ENCODE results near the gene WNT9B. TPM values are rescaled to one million over a fixed set of nuclear protein-coding genes. Genes with fewer than 3 reads are reported as not detected.

Gene WNT9B, protein sequence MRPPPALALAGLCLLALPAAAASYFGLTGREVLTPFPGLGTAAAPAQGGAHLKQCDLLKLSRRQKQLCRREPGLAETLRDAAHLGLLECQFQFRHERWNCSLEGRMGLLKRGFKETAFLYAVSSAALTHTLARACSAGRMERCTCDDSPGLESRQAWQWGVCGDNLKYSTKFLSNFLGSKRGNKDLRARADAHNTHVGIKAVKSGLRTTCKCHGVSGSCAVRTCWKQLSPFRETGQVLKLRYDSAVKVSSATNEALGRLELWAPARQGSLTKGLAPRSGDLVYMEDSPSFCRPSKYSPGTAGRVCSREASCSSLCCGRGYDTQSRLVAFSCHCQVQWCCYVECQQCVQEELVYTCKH
- total RNA-seq = 1 to 10 TPM; 1.8 to 7.5 TPM
- long read RNA-seq, donor 1 = 0 reads
- long read RNA-seq, donor 2, partial matches to known transcripts = 0 of 5 reads
- long read RNA-seq, donor 2, other reads (novel, unspliced or antisense) = 1 of 5 reads

DNA sequence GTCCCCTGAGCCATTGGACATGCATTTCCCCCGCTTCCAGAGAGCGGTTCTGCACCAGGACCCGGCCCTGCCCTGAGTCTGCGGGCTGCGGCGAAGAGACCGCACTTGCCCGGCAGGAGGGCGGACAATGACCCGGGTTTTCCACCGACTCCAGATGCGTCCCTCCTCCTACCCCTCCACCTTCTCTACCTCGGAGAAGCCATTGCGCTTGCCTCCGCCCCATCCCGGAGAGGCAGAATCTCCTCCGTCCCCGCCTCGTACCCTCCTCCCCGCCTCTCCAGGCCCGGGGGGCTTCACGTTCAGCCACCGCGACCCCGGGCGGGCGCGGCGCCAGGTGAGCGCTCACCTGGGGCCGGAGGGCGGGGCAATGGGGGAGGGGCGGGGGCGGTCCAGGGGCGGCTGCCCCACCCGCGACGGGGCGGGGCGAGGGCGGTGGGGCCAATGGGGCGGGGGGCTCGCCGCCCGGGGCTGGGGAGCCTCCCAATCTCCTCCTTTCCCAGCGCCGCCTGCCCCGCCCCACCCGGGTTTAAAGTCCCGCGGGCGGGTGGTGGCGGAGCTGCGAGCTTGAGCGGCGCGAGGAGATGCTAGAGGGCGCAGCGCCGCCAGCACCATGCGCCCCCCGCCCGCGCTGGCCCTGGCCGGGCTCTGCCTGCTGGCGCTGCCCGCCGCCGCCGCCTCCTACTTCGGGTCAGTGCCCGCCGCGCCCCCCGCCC is at the start of gene WNT9B:
TSS of gene WNT9B (plus strand) at position 555 of the 713 bp plus-strand sequence. CDS start at position 611, 56 bp downstream.
- intact Hi-C loops (cut with DNase I) = no loop called here
- DNase-seq (ENCODE audit: low spot score) = no peak

DNA sequence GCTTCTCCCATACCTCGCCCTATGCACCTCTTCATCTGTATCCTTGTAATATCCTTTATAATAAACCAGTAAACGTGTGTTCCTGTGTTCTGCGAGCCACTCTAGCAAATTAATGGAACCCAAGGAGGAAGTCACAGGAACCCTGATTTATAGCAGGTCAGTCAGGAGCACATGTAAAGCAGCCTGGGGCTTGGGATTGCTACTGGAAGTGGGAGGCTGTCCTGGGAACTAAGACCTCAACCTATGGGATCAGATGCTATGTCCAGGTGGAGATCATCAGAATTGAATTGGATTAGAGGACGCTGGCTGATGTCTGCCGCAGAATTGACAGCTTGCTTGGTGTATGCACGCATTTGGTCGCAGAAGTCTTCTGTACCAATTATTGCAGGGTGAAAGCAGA is 48.6 kb upstream of the WNT9B start:
- intact Hi-C loops (cut with DNase I) = no loop called here
- no peak for DNase-seq (ENCODE audit: low spot score)

DNA sequence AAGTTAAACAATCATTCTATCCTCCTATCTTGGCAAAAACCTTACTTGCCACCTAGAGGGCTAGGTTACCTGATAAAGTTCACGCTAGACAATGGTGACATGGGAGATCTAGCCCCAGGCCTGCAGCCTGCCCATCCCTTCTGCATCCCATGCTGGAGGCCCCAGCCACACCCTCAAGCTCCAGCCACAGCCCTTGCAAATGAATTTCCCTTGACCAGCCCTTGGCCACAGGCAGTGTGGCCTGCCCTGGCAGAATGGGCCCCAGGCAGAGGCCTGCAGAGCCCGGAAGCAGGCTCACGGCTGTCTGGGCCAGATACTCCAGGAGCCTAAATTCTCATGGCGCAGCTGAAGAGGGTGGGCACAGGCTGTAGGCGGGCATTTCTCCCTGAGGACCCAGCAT is 47.8 kb upstream of the WNT9B start:
- no peak for DNase-seq (ENCODE audit: low spot score)
- intact Hi-C loops (cut with DNase I) = no loop called here

DNA sequence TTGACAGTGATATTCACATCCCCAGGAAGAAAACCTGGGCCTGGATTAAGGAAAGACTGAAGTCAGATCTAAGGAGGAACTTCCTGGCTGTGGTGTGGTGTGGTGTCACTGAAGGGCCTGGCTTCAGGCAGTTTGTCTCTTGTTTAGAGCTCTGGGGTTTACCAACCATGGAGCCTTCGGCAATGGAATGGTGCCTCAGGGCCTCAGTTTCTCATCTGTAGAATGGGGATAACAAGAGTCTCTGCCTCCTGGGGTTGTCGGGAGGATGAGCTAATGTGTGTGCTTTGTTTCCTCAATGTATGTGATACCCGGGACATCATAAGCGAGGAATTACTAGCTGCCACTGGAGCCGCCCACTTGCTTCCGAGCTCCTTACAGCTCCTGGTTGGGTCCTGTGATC is 45.6 kb upstream of the WNT9B start:
- intact Hi-C loops (cut with DNase I) = no loop called here
- no peak for DNase-seq (ENCODE audit: low spot score)

DNA sequence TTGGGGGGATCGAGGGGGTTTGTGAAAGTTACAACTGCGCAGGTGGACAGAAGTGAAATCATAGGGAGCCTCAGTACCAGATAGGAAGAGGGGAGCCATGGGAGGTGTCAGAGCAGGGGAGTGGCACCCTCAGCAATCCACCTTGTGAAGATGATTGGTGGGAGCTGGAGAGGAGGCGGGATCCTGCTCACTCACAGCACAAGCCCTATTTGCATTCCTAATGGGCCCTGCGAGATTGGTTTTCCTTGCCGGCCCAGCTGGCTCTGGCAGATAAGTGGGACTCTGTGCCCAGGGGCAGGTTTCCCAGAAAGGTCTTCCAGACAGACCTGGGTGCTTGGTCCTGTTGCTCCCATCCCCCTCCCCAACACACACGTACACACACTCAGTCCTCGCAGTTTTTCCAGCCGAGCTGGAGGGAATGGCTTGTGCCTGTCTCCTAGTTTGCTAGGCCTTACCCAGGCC is 42.2 kb upstream of the WNT9B start:
- intact Hi-C loops (cut with DNase I) = no loop called here
- no peak for DNase-seq (ENCODE audit: low spot score)

DNA sequence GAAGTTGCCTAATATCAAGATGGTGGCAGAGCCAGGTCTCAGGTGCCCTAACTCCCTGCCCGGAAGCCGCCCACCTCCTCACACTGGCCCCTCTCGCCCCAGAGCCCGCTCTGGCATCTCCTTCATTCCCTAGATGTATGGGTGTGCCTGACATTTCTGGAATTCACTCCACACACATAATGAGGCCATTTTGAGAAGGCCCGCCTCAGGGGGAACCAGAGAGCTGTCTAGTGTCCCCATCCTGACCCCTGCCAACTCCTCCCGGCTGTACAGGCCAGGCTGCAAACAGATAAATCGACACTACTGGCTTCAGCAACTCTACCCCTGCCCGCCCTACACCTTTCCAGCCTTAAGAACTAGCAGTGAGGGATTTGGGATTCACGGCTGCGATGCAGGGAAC is 40.5 kb upstream of the WNT9B start:
- no peak for DNase-seq (ENCODE audit: low spot score)
- intact Hi-C loops (cut with DNase I) = no loop called here

DNA sequence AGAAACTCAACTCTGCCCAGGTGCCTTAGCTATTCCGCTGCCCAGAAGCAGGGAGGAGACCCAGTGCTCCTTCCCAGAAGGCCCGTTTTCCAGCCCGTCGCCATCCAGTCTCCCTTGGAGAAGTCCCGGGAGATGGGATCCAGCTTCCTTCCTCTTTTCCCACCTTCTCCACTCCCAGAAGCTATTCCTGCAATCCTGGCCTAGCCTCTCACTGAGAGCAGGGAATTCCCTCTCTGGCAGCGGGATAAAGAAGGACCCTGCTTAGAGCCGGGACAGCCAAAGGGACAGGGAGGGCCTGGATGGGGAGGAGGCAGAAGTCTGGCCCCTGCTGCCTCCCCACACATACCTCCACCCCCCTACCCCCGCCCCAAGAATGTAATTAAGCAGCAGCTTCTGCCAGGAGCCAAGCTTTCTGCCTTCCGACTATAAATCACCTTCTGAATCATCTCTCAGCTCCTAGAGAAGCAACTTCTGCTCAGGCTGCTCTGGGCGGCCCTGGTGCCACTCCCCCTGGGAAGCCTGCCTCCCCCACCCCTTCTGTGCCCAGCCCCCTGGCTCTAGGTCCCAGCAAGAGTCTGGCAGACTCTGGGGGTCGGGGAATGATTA is 39.3 kb upstream of the WNT9B start:
- intact Hi-C loops (cut with DNase I) = no loop called here
- no peak for DNase-seq (ENCODE audit: low spot score)

DNA sequence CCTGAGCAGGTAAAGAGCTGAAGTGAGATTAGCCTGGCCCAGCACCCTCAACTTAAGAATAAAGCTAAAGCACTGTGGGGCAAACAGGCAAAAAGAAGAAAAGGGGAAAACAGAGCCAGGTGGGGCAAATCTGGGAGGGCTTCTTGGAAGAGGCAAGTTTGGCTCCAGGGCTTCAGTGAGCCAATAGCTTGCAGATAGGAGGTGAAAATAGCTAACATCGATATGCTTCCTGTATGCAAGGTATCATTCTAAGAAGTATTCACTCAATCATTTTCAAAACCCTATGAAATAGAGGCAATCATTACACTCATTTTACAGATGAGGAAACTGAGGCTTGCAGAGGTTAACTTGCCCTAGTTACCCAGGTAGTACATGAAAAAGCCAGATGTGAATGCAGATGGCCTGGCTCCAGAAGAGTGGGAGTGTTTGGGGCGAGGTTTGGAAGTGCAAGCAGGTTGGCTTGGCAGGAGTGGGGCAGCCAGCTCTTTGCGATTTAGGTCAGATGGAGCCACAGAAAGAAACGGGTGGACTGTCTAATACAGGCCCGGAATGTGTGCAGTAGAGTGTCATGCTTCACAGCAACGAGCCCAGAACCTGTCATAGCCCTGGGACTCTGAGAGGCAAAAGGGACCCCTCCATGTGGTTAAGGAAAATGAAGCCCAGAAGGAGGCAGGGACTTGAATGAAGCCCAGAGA is 38.6 kb upstream of the WNT9B start:
- intact Hi-C loops (cut with DNase I) = no loop called here
- no peak for DNase-seq (ENCODE audit: low spot score)

DNA sequence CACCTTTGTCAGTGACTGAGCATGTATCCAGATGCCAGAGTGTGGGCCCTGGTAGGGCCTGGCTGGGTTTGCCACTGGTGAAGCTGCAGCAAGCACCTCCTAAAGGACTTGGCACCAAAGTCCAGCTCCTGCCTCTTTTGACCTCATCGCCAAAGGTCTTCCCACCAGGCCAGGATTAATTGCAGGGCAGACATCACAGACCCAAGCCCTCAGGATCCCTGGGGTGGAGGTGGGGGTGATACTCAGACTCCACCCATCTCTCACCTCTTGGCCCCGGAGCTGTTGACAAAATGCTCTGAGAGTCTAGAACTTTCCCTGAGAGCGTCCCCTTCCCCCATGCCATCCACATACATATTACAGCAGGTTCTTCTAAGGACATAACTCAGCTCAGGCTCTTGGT is 37.5 kb upstream of the WNT9B start:
- no peak for DNase-seq (ENCODE audit: low spot score)
- intact Hi-C loops (cut with DNase I) = no loop called here

DNA sequence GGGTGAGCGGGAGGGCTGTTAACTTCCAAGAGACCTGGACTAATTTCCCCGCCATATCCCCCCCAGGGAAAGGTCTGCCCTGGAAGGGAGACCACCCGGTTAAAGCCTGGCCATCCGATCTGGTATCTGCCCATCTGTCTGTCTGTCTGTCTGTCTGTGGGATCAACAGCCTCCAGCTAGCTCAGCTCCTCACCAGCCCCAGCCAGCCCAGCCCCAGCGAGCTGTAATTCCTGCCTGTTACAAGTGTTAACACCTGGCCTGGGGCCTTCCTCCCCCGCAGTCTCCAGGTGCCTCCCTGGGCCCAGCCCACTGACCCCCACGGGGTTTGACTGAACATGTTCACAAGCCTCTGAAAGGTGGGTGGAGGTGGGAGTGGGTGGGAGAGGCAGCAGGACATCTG is 36.9 kb upstream of the WNT9B start:
- DNase-seq (ENCODE audit: low spot score) = no peak
- intact Hi-C loops (cut with DNase I) = no loop called here

DNA sequence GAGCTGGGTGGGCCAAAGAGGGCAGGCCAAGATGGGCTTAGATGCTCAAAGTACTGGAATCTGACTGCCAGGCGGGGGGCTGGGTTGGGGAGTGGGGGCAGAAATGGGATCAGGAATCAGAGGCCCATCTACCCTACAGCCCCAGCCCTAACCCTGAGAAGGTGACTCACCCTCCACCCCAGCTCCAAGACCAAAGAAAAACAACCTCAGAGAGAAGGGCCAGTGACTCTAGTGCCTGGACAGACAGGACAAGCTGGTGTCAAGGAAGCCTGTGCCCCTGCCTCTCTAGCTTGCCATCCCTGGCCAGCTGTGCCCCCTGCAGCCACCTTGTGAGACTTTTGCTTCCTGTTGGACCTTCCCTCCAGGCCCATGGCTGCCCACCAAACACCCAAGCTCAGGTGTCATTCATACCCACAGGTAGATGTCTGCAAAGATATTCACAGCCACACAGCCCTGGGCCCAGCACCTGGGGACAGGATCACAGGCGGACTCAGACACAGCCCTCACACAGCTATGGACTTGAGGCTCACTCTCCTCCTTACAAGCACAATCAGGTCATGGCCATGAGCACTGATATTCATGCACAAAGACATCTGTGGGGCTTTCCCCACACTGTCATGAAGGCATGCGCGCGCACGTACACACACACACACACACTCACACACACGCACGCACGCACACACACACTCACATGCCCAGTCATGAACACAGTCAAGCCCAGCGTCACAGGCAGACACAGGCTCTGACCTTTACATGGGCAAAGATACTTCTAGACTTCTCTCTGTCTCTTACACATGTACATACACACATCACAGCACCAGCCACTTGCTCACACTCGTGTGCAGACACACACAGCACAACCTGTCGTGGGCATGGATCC is 35.7 kb upstream of the WNT9B start:
- no peak for DNase-seq (ENCODE audit: low spot score)
- intact Hi-C loops (cut with DNase I) = no loop called here

DNA sequence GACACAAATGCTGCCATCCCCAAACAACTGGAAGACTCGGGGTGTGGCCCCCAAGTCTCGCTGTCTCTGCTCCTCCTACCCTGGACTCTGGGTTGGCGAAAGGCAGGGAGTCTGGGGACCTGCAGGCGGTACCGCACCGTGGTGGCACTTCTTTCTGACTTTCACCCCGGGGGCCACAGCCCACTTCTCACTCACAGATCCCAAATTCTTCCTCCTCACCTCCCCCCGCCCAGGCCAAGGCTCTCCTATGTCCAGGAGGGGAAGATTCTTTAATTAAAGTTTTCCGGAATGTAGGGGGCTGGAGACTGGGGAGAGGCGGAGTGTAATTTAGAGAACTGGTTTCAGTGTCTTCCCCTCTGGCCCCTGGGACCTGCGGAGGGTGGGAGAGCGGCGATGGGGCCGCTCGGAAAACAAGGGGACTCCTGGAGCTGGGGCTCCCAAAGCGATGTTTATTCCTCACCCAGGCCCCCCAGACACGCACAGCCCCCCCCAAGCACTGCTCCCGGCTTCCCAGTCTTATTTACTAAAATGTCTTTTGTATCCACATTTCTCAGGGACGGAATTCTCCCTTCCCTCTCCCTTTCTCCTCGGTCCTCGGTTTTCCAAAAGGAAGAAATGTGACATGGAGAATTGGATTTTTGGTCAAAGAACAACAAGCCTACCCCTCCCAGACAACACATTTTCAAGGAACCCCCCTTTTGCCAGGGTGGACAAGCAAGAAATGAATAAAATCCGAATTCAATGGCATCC is 34.1 kb upstream of the WNT9B start:
- no peak for DNase-seq (ENCODE audit: low spot score)
- intact Hi-C loops (cut with DNase I) = no loop called here

DNA sequence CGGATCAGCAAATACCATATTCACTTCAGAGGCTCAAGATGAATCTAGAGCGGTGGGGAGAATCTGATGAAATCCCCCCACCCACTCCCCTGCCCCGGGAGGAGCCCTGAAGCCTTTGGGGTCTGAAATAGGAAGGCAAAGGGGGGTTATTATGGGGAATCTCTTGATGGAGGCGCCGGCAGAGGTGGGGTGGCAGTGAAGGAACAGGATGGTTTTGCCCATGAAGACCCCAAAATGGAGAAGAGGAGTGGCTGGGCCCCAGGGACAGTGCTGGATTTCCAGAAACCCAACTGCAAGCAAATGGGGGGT is 33.5 kb upstream of the WNT9B start:
- DNase-seq (ENCODE audit: low spot score) = no peak
- intact Hi-C loops (cut with DNase I) = no loop called here

DNA sequence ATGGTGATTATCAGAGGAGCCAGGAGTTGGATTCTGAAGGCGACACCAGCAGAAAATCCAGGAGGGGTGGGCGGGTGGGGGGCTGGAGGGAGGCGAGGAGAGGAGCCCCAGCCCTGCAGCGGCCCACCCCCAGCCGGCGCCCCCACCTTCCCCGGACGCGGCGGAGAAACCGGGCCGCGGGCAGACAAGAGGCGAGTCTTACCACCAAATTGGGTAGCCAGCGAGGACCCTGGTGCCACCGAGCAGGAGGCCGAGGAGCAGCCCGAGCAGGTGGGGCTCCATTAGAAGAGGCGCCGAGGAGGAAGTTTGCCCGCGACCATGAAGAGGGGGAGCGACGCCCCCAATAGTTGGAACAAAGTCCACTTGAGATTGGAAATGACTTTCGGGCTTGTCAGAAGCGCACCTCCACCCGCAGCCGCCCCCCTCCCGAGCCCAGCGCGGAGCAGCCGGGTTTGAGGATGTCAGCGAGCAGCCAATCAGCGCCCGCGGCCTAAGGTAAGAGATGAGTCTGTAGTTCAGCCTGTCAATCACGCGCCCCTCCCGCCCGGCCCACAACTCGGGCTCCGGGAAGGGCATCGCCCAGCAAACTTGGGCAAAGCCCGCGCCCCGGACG is 33.0 kb upstream of the WNT9B start, which contains the start of gene WNT3:
TSS of gene WNT3 (minus strand) at position 377 of the 613 bp plus-strand sequence. CDS start at position 282, 95 bp downstream.
- no peak for DNase-seq (ENCODE audit: low spot score)
- intact Hi-C loops (cut with DNase I) = no loop called here

DNA sequence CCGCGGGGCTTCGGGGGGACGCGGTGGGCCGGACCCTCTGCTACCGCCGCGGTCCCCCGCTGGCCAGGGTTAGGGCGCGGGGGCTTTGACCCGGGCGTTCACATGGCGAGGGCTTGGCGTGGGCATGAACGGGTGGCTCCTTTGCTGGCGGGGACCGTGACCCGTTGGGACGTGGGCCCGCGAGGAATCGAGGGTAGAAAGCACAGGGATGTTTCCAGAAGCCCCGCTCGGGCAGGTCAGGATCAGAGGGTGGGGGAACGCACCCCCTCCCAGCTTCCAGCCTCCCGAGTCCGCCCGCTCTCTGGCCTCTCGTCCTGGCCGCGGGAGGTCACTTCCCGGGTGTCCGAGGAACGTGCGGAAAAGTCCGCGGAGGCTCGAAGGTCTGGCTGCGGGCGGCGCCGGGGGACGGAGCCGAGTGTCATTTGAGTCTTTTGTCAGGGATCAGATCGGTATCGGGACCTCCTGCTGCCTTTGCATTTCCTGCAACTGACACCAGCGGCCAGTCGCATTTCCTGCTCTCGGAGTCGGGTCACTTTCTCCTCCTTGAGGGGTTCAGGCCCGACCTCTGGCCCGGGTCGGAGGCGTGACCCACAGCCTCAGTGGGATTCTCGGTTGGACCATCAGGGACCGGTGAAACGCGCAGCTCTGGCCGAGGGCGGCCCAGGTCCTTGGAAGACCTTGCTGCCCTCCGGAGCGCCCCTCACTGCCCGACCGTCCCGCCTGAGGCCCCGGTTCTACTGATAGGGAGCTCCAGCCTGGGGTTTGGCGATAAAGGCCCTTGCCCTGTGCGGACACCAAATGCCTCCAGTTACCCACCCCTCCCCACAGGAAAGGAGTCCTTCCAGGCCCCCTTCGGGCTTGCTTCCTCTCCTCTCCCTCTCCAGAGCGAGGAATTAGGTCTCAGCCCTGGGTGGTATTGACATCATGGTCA is 32.2 kb upstream of the WNT9B start:
- intact Hi-C loops (cut with DNase I) = no loop called here
- no peak for DNase-seq (ENCODE audit: low spot score)

DNA sequence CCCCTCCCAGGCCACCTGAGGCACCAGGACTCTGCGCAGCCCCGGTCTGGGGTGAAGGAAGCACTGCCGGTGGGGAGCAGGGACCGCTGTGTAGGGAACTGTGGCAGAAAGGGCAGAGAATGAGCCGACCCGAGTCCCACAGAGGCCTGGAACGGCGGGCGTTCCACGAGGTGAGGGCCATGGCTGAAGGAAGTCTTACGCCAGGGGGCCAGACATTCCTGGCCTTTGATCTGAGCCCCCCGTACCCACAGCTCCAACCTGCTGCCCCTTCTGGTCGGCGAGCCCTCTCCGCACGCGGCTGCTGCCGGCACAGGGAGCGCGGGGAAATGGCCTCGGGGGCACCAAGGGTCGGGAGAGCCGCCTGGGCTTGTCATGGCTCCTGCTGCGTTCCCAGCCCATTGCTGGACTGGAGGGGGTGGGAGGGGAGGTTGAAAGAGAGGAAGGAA is 31.5 kb upstream of the WNT9B start:
- DNase-seq (ENCODE audit: low spot score) = no peak
- intact Hi-C loops (cut with DNase I) = no loop called here

All from posterior vena cava (tissue), 2 donors.